GM20000 (cell line): ENCODE data around the gene ARGLU1.

Experiments used
- DNase-seq: peaks from one replicate; pipeline ENCODE4 v3.0.0; 2012; ENCODE audit warnings: low spot score
- CTCF ChIP-seq: IDR thresholded peaks from 2 replicates; pipeline ENCODE4 v1.5.1; 2012; ENCODE audit warnings: mild to moderate bottlenecking, control low read depth; ENCODE audit errors: extremely low read depth, missing control alignments

ARGLU1 gene

GRCh38 chr13:106548064-106548696, 19.8 kb downstream of the ARGLU1 start:
- no peak for DNase-seq
- TF ChIP-seq CTCF: no peak

- no peak for TF ChIP-seq CTCF
- DNase-seq: no peak
Observed at GRCh38 chr13:106541826-106542225, 26.1 kb downstream of the ARGLU1 start.

- no peak for TF ChIP-seq CTCF
- no peak for DNase-seq
Observed at GRCh38 chr13:106540613-106541012, 27.3 kb downstream of the ARGLU1 start.

GRCh38 chr13:106537521-106537920, 30.4 kb downstream of the ARGLU1 start:
- DNase-seq: no peak
- TF ChIP-seq CTCF: no peak

- peak; percentile 81 for DNase-seq
- peak; percentile 97 for TF ChIP-seq CTCF
Observed at GRCh38 chr13:106536244-106537034, 31.5 kb downstream of the ARGLU1 start.

GRCh38 chr13:106535552-106536243, 32.2 kb downstream of the ARGLU1 start, which contains the start of gene EFNB2:
Gene EFNB2 (minus strand): TSS chr13:106535662. CDS start chr13:106534964, 698 bp downstream.
- DNase-seq: peak; percentile 100
- no peak for TF ChIP-seq CTCF
